GM12801 (cell line): ENCODE measurements around the gene EVA1A.

ENCODE experiments used
- TF ChIP-seq, protein P1 (sequence below): IDR thresholded peaks from one replicate; pipeline ENCODE4 v1.5.1; 2011; ENCODE audit warnings: control low read depth; ENCODE audit not compliant: insufficient read length; ENCODE audit errors: extremely low read depth

Gene EVA1A

DNA sequence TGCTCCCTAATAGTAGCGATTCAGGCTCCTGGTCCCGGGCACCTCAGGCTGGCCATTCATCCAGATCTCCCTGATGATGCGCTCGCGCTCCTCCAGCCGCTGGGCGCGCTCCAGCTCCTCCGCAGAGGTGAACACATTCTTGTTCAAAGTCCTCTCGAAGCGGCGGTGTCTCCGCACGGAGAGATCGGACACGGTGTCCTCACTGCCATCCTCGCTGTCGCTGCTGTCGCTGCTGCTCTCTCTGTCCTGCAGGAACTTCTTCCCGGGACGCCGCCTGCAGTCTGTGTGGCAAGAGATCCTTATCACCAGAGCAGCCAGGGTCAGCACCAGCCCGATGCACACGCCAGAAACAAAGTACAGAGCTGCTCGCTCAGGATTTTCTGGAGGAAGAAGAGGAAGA lies 67.5 kb downstream of the EVA1A start:
- TF ChIP-seq, protein P1, sequence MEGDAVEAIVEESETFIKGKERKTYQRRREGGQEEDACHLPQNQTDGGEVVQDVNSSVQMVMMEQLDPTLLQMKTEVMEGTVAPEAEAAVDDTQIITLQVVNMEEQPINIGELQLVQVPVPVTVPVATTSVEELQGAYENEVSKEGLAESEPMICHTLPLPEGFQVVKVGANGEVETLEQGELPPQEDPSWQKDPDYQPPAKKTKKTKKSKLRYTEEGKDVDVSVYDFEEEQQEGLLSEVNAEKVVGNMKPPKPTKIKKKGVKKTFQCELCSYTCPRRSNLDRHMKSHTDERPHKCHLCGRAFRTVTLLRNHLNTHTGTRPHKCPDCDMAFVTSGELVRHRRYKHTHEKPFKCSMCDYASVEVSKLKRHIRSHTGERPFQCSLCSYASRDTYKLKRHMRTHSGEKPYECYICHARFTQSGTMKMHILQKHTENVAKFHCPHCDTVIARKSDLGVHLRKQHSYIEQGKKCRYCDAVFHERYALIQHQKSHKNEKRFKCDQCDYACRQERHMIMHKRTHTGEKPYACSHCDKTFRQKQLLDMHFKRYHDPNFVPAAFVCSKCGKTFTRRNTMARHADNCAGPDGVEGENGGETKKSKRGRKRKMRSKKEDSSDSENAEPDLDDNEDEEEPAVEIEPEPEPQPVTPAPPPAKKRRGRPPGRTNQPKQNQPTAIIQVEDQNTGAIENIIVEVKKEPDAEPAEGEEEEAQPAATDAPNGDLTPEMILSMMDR = no peak

GRCh38 chr2:75491129-75491753 lies 69.5 kb downstream of the EVA1A start:
- TF ChIP-seq, protein P1 = no peak

DNA sequence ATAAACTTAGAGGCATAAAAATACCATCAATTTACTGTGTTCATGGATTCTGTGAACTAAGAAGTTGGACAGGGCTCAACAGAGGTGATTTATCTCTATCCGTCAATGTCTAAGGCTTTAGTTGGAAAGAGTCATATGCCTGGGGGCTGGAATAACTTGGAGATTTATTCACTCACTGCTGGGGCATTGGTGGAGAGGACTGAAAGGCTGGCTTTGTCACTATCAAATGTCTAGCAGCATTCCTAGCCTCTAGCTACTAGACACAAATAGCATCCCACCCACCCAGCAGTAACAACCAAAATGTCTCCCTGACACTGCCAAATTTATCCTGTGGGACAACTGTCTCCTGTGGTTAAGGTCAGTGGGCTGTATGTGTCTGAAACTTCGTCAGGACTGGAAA lies 71.0 kb downstream of the EVA1A start:
- TF ChIP-seq, protein P1 = no peak

- TF ChIP-seq, protein P1 = no peak
Measured at GRCh38 chr2:75488157-75488556, 72.6 kb downstream of the EVA1A start.

GRCh38 chr2:75484840-75485239 lies 75.9 kb downstream of the EVA1A start:
- TF ChIP-seq, protein P1 = no peak

- TF ChIP-seq, protein P1 = no peak
Measured at GRCh38 chr2:75483878-75484277, 76.9 kb downstream of the EVA1A start.

DNA sequence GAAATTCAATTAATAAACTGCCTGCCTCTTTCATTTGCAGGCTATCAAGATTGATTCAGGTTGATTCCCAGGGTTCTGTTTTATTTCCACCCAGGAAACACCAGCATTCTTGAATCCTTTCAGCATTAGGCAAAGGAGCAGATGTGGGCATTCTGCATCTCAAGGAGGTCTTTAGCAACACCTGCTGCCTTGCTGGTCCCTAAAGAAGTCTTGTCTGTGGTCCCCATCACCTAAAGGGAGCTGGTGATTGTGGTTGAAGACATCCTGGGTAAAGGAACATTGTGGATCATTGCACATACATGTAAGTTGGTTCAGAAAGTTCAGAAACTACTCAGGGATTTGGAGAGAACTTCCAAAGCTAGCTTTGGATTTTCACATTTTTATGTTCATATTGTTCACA lies 78.3 kb downstream of the EVA1A start:
- TF ChIP-seq, protein P1 = no peak
